Measurements from ENCODE around the gene PARD3B. TPM values are rescaled to one million over a fixed set of nuclear protein-coding genes. Genes with fewer than 3 reads are reported as not detected.

The PARD3B gene, protein sequence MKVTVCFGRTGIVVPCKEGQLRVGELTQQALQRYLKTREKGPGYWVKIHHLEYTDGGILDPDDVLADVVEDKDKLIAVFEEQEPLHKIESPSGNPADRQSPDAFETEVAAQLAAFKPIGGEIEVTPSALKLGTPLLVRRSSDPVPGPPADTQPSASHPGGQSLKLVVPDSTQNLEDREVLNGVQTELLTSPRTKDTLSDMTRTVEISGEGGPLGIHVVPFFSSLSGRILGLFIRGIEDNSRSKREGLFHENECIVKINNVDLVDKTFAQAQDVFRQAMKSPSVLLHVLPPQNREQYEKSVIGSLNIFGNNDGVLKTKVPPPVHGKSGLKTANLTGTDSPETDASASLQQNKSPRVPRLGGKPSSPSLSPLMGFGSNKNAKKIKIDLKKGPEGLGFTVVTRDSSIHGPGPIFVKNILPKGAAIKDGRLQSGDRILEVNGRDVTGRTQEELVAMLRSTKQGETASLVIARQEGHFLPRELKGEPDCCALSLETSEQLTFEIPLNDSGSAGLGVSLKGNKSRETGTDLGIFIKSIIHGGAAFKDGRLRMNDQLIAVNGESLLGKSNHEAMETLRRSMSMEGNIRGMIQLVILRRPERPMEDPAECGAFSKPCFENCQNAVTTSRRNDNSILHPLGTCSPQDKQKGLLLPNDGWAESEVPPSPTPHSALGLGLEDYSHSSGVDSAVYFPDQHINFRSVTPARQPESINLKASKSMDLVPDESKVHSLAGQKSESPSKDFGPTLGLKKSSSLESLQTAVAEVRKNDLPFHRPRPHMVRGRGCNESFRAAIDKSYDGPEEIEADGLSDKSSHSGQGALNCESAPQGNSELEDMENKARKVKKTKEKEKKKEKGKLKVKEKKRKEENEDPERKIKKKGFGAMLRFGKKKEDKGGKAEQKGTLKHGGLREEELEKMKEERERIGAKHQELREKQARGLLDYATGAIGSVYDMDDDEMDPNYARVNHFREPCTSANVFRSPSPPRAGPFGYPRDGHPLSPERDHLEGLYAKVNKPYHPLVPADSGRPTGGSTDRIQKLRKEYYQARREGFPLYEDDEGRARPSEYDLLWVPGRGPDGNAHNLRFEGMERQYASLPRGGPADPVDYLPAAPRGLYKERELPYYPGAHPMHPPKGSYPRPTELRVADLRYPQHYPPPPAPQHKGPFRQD (N-terminal part only)
- 1 to 10 TPM in 1 of 2 experiments, under 1 TPM in 1; 0.49 to 1.1 TPM for total RNA-seq

DNA sequence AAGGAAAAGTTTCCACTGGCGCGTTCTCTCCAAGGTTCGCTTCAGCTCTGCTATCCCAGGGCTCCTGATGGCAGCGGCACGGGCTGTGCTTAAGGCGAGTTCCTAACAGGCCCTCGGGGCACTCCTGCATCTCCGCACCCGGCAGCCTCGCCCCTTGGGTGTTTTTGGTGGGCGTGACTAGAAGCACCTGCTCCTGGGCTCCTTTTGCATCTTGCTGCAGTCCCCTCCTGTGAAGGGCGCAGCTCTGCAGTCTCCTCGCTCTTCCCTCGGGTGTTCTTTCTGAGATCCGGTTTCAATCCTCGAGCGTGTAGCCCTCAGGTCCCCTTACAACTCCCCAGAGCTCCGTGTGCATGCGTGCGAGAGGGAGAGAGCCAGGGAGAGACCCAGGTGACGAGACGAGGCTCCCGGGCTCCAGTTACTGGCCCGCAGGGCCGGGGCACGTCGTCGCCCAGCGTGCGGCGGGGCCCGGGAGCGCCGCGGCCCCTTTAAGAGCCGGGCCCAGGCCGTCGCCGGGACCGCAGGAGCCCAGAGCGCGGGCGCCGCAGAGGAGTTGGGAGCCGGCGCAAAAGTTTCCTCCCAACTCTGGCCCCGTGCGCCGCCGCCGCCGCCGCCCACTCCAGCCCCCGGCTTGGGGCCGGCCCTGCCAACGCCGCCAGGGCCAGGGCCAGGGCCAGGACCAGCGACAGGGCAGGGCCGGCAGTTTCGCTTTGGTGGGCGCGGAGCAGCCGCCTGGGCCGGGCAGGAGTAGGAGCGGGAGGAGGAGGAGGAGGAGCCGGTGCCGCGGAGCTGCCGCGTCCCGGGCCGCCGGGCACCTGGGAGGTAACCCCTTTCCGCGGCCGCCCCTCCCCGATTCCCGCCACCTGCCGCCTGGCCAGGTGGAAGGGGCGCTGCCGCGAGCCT lies at the start of gene PARD3B:
TSS of gene PARD3B (plus strand) at position 515 of the 900 bp plus-strand sequence. CDS start 525 bp downstream, outside the sequence.
- Mint-ChIP-seq H3K4me1 (peaks cover 14% of the 10 kb centered on the region), H3K9me3 (no peaks in the 10 kb centered on the region), H3K27ac (no peak within 1 kb of the TSS), H3K36me3 (no peaks in the 10 kb centered on the region), H3K4me3 (peak within 1 kb of the TSS; percentile 79), H3K27me3 (peaks cover 45% of the 10 kb centered on the region)
- peak; percentile 65 for DNase-seq

DNA sequence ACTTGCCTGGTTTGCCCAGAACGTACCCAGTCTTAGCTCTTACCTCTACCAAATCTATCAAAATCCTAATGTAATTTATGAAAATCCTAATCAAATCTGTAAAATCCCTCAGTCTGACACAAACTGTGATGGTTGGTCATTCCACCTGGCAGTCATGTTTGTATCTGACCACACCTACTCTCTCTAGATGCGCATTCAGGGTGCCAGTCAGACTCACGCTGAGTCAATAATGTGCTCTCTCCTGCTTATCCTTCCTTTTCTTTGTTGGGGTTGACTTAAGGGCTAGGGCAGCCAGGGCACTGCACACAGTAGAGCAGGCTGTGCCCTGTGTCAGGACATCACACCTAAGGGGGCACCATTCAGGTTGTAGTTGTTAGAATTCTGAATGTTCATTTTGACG lies 48.5 kb upstream of the PARD3B start:
- Mint-ChIP-seq H3K27me3 (peaks cover 3% of the 10 kb centered on the region), H3K27ac (no peak overlapping the region), H3K4me1 (no peaks in the 10 kb centered on the region)

DNA sequence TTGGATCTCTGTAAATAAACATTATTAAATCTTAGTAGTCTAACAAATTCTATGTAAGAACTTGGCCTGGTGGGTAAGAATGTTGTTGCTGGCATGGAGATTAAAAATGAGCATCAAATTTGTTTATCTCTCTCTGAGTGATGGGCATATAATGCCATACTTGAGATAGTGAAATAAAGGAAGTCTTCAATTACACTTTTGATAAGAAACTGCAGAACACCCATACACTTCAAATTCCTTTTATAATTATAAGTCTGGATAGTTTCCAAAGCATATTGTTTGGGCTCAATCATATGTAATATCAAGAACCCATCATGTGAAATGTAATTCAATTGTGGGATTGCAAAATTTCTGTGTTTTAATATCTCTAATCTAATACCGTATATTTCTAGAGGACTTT lies 47.4 kb upstream of the PARD3B start:
- H3K27ac Mint-ChIP-seq, result no peak overlapping the region
- H3K4me3 Mint-ChIP-seq, result no peak overlapping the region
- H3K36me3 Mint-ChIP-seq, result no peaks in the 10 kb centered on the region
- DNase-seq, result no peak
- H3K27me3 Mint-ChIP-seq, result peaks cover 3% of the 10 kb centered on the region
- H3K4me1 Mint-ChIP-seq, result no peaks in the 10 kb centered on the region
- H3K9me3 Mint-ChIP-seq, result no peaks in the 10 kb centered on the region

More for the DNA sequence above, 48.5 kb upstream of the PARD3B start:
- Mint-ChIP-seq H3K4me3 (no peak overlapping the region), H3K36me3 (no peaks in the 10 kb centered on the region), H3K9me3 (no peaks in the 10 kb centered on the region)
- no peak for DNase-seq

DNA sequence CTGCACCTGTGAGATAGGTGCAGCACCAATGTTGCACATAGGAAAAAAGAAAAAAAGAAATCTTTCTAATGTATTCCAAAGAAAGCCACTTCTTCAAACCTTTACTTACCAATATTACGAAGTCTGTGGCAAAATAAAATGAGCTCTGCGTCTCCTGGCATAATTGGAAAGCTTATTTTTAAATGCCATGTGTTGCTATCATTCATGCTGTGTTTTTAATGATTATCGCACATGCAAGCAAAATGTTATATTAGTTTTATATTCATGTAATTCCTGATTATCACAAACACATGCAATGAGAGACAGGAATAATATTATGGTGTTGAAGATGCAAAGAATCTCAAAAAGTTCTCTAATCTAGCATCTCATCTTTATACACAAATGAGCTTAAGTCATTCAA lies 47.0 kb upstream of the PARD3B start:
- Mint-ChIP-seq H3K4me3 (no peak overlapping the region), H3K9me3 (no peaks in the 10 kb centered on the region), H3K4me1 (no peaks in the 10 kb centered on the region), H3K27me3 (peaks cover 3% of the 10 kb centered on the region), H3K27ac (no peak overlapping the region), H3K36me3 (no peaks in the 10 kb centered on the region)
- no peak for DNase-seq

DNA sequence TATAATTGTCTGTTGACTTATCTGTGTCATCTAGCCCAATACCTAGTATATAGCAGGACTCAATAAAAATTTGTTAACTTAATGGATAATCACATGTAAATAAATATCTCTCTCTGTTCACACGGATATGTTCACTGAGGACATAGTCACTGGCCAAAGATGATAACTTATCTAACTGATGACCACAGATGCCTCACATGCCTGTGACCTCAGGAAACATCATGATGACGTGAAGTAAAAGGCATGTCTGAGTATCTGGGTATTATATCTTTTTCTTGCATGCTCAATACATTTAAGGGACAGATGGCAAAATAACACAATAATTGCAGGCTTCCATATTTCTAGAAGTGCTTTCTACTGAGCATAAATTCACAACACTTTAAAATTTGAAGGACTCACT lies 41.4 kb upstream of the PARD3B start:
- H3K27ac Mint-ChIP-seq, result no peak overlapping the region
- H3K4me1 Mint-ChIP-seq, result no peaks in the 10 kb centered on the region
- no peak overlapping the region for H3K4me3 Mint-ChIP-seq
- H3K36me3 Mint-ChIP-seq, result no peaks in the 10 kb centered on the region
- no peaks in the 10 kb centered on the region for H3K27me3 Mint-ChIP-seq
- no peaks in the 10 kb centered on the region for H3K9me3 Mint-ChIP-seq
- DNase-seq, result no peak

DNA sequence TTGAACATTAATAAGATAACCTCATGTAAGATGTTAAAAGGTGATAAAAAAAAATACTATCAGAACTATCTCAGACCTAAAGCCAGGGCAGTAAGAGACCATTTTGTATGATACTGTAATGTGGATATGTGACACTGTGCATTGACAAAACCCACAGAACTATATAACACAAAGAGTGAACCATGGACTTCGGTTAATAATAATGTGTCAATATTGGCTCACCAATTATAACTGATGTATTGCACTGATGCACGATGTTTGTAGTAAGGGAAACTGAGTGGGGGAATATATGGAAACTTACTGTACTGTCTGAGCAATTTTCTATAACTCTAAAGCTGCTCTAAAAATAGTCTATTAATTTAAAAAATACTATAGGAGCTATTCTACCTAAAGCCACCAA lies 40.7 kb upstream of the PARD3B start:
- Mint-ChIP-seq H3K4me1 (no peaks in the 10 kb centered on the region), H3K27me3 (no peaks in the 10 kb centered on the region)
- DNase-seq, result no peak

DNA sequence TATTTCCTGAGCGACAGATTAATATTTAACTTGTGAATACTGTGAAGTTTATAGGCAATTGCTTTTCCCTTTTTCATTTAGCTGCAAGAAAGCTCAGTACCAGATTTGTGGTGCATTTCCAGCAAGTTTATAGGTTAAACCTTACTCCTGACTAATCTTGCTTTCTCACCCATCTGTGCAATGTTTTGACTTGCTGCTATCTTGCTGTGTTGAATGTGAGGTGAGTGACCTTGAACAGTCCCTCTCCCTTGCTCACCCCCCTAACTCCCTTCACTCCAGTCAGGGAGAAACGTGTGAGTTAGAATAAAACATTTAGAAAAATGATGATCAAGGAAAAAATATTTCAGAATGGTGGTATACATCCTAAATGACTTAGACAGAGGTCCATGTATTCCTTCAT lies 39.8 kb upstream of the PARD3B start:
- no peak overlapping the region for H3K27ac Mint-ChIP-seq
- H3K4me1 Mint-ChIP-seq, result no peaks in the 10 kb centered on the region
- no peaks in the 10 kb centered on the region for H3K27me3 Mint-ChIP-seq
- no peaks in the 10 kb centered on the region for H3K9me3 Mint-ChIP-seq
- H3K4me3 Mint-ChIP-seq, result no peak overlapping the region
- H3K36me3 Mint-ChIP-seq, result no peaks in the 10 kb centered on the region
- no peak for DNase-seq

More for the DNA sequence above, 40.7 kb upstream of the PARD3B start:
- H3K4me3 Mint-ChIP-seq, result no peak overlapping the region
- no peaks in the 10 kb centered on the region for H3K36me3 Mint-ChIP-seq
- no peak overlapping the region for H3K27ac Mint-ChIP-seq
- no peaks in the 10 kb centered on the region for H3K9me3 Mint-ChIP-seq

DNA sequence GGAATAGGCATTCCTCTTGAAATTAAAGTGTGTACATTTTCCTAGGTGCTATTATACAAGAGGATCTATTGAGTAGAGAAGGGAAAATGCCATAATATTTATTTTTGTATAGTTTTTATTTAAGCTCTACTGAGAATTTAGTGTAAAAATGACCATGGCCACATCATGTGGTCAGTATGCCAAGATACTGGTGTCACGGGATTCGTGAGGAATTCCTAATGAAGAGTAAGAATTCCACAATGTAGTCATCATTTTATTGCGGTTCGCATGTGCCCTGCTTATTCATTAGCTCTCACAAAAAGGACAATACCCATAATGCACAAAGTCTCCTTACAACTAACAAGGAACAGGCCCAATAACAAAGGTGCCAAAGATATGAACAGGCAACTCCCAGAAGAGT lies 39.3 kb upstream of the PARD3B start:
- H3K4me1 Mint-ChIP-seq, result no peaks in the 10 kb centered on the region
- H3K27ac Mint-ChIP-seq, result no peak overlapping the region
- no peaks in the 10 kb centered on the region for H3K36me3 Mint-ChIP-seq

DNA sequence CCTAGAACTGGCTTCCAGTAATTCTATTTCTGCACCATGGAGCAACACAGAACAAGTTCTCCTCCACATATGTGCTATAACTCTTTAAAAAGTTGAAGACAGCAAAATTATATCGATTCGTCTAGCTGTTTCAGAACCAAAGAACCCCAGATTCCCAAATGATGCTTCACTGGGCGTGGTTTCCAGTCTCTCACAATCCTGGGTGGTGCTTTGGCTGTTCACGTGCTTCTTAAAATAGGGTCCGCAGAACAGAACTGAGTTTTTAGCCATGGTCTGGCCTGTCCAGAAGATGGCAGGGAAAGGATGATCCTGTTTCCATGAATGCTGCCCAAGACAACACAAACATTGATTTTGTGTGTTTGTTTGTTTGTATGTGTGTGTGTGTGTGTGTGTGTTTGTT lies 37.6 kb upstream of the PARD3B start:
- no peak overlapping the region for H3K27ac Mint-ChIP-seq
- H3K9me3 Mint-ChIP-seq, result no peaks in the 10 kb centered on the region
- no peak for DNase-seq
- H3K4me3 Mint-ChIP-seq, result no peak overlapping the region
- no peaks in the 10 kb centered on the region for H3K36me3 Mint-ChIP-seq
- no peaks in the 10 kb centered on the region for H3K27me3 Mint-ChIP-seq
- no peaks in the 10 kb centered on the region for H3K4me1 Mint-ChIP-seq

More for the DNA sequence above, 39.3 kb upstream of the PARD3B start:
- H3K27me3 Mint-ChIP-seq, result no peaks in the 10 kb centered on the region
- no peak for DNase-seq
- no peak overlapping the region for H3K4me3 Mint-ChIP-seq
- no peaks in the 10 kb centered on the region for H3K9me3 Mint-ChIP-seq

DNA sequence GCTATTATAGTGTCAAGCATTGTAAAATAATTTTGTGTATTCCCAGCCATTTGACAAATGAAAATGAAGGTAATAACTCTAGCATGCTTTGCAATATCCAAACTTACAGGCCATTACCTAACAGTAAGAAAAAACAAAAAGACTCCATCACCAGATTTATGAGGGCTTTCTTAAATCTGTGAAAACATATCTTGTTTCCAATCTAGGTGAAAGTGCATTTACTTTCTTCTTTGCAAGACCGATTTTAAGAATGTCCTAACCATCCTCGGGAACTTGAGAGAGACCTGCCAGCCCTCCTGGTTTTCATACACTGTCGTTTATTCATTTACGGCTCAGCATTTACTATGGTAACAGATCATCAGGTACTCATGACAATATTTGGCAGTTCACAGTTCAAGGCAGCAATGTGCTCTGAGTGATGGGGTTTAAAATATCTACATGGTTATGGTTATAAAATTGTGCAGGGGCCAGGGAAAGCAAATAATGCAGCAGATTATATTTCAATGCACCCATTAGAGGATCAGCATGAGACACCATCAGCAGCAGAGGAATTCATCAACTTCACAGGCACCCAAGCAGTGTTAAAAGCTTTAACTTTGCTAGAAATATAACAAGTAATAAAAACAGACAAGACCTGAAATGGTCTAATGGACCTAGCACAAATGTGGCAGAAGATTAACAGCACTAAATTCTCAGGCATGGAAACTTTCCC lies 34.4 kb upstream of the PARD3B start:
- Mint-ChIP-seq H3K27me3 (peaks cover 6% of the 10 kb centered on the region), H3K9me3 (no peaks in the 10 kb centered on the region), H3K4me3 (no peak overlapping the region), H3K36me3 (no peaks in the 10 kb centered on the region), H3K27ac (no peak overlapping the region), H3K4me1 (no peaks in the 10 kb centered on the region)
- DNase-seq, result no peak

DNA sequence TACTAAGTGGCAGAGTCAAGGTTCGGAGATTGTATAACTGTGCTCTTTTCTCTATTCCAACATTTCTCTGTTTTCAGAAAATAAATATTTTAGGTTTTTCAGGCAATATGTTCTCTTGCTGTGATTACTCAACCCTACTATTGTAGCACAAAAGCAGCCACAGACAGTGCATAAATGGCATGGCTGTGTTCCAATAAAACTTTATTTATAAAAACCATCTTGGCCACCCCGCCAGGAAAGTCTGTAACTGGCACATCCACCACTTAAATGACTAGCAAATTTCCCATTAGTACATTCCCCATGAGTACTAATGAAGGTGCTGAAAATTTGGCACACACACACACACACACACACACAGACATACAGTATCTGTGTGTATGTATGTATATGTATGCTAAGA lies 30.8 kb upstream of the PARD3B start:
- DNase-seq, result no peak
- no peak overlapping the region for H3K4me3 Mint-ChIP-seq

DNA sequence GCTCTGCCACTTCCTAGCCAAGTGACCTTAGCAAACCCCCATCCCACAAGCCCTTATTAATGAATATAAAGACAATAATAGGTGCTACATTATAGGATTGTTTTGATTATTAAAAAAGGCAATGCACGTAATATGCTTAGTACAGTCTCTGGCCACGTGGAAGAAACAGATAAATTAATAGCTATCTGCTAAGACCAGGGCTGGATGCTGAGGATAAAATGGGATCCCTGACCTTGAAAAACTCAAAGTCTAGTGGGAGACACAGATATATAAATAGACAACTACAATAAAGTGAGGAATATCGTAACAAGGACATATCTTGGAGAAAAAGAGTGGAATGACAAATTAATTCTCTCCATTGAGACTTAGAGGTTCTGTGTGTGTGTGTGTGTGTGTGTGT lies 29.9 kb upstream of the PARD3B start:
- Mint-ChIP-seq H3K4me3 (no peak overlapping the region), H3K9me3 (no peaks in the 10 kb centered on the region), H3K36me3 (no peaks in the 10 kb centered on the region), H3K27ac (no peak overlapping the region), H3K27me3 (peaks cover 6% of the 10 kb centered on the region), H3K4me1 (no peaks in the 10 kb centered on the region)
- DNase-seq, result no peak

More for the DNA sequence above, 30.8 kb upstream of the PARD3B start:
- Mint-ChIP-seq H3K27me3 (peaks cover 6% of the 10 kb centered on the region), H3K4me1 (no peaks in the 10 kb centered on the region), H3K27ac (no peak overlapping the region), H3K36me3 (no peaks in the 10 kb centered on the region), H3K9me3 (no peaks in the 10 kb centered on the region)

DNA sequence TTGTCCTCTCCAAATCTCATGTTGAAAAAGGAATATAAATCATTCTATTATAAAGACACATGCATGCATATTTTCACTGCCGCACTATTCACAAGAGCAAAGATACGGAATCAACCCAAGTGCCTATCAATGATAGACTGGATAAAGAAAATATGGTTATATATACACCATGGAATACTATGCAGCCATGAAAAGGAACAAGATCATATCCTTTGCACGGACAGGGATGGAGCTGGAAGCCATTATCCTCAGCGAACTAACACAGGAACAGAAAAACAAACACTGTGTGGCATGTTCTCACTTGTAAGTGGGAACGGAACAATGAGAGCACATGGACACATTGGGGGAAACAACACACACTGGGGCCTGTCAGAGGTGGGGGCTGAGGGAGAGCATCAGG lies 28.1 kb upstream of the PARD3B start:
- Mint-ChIP-seq H3K27me3 (peaks cover 6% of the 10 kb centered on the region), H3K4me3 (no peak overlapping the region), H3K36me3 (no peaks in the 10 kb centered on the region)

More for the DNA sequence above, 28.1 kb upstream of the PARD3B start:
- no peak for DNase-seq
- H3K9me3 Mint-ChIP-seq, result no peaks in the 10 kb centered on the region
- no peaks in the 10 kb centered on the region for H3K4me1 Mint-ChIP-seq
- no peak overlapping the region for H3K27ac Mint-ChIP-seq

All from activated naive CD8-positive, alpha-beta T cell treated with anti-CD3 and anti-CD28 coated beads for 36 hours (primary cell).